Activated T-helper 1 cell treated with Interleukin-2 at 50 U/mL for 16 hours (primary cell): ENCODE results near the gene CDC25A.
"Not testable (repeated sequence)": the region's sequence is repeated elsewhere in the genome, so short reads cannot be mapped to it uniquely, and the experiment has no call there.

Experiments used
- DNase-seq: peaks from one replicate; pipeline ENCODE4 v3.0.0-alpha.2; 2020; ENCODE audit warnings: low read depth

The CDC25A gene

DNA sequence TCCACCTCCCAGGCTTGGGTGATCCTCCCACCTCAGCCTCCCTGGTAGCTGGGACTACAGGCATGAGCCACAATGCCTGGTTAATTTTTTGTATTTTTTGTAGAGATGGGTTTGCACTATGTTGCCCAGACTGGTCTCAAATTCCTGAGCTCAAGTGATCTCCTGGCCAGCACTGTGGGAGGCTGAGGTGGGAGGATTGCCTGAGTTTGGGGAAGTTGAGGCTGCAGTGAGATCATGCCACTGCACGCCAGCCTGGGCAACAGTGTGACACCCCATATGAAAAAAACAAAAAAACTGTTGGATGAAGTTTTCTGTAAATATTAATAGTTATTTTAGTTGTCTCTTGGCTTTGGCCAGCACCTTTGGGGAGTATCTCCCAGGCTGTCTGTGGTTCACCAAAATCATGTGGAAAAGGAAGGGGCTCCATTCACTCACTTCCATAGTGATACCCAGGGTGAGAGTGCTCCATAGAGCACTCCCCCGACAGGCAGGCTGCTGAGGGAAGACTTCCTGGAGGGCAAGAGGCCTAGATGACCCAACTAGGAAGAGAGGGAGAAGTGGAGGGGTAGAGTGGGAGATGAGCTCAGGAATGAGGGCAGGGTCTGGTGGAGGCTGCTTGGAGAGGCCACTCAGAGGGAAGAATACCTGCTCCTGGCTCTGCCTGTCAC, 47.1 kb downstream of the CDC25A start:
- no peak for DNase-seq

DNA sequence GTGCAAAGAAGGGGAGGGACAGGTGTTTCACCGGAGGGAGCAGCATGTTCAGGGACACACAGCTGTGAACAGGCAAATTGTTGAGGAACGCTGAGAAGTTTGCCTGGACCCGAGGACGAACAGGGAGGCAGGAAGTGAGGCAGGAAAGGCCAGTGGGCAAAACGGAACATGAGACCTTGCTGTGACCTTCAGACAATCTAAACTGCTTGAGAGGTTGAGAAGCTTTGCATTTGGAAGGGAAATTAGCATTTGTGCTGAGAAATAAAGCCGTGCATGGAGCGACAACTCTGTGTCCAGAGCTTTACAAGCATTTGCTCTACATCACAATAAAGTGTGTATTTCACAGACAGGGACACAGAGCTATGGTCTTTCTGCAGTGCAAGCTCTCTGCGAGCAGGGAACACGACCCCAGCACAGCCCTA, 47.9 kb downstream of the CDC25A start:
- no peak for DNase-seq

DNA sequence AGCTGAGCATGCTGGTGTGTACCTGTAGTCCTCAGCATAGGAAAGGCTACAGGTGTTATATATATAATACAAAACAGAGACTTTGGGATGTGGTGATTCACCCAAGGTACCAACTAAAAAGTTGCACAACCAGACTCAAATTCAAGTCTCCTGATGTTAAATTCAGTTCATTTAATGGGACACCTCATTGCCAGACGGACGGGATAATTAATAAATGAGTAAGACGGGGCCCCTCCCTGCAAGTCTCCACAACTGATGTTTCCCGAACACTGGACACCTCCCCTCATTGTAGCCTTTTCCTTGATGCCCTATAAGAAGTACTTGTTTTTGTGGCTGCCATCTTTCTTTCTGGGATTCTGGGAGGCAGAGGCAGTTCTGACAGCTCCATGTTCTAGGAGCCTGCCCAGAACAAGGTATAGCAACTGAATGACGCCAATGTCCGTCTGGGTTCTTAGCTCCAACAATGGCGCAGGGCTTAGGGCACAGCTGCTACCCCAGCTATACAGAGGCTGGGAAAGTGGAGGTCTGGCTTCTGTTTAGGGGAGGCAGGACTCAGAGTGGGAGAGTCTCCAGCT, 50.7 kb downstream of the CDC25A start:
- DNase-seq: no peak

DNA sequence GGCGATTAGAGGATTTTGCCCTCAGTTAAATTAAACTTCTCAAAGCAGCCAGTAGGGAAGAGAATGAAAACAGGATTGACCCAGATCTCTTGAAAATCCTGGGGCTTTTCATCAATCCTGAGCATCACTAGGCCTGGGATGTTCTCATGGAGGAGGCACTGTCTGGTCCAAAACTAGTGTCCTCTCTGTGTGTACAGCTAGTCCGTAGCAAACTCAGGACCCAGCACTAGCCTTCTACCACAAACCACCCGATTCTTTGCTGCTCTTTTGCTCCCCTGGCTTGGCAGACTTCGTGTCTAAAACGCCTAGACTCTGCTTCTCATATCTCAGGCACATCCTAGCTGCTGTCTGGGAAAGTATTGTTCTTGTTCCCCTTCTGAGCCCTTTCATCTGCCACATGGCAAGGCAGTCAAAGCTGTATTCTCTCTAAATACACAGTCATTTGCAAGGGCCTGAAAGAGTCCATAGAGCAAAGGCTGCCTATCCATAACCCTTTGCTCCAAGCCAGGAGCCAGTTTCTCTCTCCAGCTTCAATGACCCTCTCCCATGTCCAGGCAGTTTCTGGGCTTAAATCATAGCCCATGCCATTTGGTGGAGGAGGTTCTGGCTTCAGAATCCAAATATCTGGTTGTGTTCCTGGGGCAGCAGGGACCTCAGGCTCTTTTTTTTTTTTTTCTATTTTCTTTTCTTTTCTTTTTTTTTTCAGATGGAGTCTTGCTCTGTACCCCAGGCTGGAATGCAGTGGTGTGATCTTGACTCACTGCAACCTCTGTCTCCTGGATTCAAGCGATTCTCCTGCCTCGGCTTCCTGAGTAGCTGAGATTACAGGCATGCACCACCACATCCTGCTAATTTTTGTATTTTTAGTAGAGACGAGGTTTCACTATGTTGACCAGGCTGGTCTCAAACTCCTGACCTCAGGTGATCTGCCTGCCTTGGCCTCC, 52.4 kb downstream of the CDC25A start:
- DNase-seq: no peak

DNA sequence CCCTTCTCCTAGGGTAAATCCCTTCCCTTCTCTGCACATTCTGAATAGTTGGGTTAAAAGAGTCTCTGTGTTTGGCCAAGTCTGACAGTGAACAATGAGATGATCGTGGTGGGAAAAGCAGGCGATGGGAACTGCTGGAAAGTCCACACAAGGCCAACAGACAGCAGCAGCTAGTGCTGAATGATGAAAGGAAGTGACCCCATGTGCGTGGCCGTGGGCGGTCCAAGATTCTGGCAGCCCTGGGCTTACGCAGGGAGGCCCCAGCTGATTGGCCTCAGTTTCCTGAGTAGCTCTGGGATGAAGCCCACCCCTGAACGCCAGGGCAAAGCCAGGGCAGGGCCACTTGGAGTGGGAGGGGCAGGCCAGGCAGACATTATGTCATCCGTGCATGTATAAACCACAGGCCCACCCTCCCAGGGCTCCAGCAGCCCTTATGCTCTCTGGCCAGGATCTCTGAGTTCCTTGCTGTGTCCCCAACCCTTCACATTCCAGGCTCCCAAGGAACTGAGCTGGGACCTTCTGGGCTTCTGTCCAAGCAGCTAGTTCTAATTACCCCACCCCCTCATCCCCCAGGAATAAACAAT, 57.8 kb downstream of the CDC25A start:
- no peak for DNase-seq

DNA sequence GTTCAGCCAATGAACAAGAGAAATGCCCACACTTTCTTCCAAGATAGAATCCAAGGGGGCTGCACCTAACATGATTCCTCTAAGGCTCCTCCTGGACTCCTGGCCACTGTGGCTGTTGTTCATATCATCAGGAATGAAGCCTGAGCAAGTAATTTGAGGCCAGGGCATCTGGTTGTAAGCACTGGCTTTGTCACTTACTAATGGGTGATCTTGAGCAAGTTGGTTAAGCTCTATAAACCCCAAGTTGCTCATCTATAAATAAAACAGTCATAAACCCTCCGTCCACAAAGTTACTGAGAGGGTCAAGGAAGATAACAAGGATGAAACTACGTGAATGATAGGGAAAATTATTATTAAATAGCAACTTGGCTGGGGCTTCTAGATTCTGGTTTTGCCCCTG, 58.3 kb downstream of the CDC25A start:
- DNase-seq: no peak

DNA sequence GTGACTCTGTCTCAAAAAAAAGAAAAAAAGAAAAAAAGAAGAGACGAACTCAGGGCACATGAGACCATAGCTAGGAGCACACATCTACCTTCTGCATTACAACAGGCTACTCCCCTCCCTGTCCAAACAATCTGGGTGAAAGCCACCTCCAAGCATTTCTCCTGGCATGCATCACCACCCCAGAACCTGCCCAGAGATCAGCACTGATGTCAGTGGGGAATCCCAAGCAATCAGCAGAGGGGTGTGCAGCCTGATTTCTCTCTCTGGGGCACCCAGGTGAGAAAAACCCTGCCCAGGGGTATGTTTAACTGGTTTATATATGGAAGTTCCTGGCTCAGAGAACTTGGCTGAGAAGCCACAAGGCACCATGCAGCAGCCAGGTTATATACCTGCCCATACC, 59.4 kb downstream of the CDC25A start:
- no peak for DNase-seq

DNA sequence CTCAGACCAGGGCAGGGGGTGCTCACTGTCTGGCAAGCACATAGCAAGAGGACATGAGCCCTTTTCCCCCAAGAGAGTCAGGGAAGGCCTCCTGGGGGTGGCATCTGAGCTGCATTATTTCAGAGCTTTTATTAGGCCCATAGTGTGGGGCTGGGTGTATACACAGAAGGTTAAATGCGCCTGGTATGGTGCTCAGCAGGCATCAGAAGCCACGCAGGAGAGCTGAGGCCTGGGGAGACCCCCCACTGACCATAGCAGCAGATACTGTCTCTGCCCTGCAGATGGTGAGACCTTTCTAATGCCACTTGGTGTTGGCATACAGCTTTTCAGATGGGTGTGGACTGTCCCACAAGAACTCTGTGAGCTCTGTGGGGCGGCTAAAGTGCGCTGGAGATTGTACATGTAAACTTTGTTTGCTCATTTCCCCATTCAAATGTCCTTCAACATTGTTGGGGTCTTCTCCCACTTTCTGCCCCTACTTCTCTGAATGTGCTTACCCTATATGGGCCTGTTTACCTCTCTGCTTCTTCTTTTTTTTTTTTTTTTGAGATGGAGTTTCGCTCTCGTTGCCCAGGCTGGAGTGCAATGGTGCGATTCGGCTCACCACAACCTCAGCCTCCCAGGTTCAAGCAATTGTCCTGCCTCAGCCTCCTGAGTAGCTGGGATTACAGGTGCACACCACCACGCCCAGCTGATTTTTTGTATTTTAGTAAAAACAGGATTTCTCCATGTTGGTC, 62.2 kb downstream of the CDC25A start:
- no peak for DNase-seq

DNA sequence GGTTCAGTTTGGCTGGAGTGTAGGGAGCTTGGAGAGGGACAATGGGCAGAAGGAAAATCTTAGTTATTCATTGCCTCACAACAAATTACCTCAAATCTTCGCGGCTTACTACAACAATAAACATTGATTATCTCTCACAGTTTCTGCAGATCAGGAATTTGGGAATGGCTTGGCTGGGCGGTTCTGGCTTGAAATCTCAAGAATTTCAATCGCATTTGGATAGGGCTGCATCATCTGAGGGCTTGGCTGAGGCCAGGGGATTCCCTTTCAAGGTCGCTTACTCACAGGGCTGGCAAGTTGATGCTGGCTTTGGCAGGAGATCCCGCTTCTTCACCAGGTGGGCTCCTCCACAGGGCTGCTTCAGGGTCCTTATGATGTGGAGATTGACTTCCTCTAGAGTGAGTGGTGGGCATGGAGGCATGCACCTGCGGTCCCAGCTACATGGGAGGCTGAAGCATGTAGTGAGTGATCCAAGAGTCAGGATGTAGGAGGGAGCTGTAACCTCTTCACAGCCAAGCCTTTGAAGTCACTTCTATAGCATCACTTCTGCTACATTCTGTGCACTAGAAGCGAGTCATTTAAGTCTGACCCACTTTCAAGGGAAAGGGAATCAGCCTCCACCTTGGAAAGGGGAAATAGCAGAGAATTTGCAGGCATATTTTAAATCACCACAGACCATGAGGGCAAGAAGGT, 63.1 kb downstream of the CDC25A start:
- DNase-seq: no peak

DNA sequence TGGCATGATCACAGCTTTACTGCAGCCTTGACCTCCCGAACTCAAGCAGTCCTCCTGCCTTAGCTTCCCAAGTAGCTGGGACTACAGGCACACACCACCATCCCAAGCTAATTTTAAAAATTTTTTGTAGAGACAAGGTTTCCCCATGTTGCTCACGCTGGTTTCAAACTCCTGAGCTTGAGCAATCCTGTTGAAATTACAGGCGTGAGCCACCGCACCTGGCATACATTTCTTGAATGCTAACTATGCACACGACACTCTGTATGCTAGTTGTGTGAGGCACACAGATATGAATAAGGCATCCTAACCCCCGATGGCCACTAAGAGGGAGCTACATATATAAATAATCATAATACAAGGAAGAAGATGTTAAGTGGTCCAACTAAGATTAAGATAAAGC, 64.9 kb downstream of the CDC25A start:
- DNase-seq: no peak

DNA sequence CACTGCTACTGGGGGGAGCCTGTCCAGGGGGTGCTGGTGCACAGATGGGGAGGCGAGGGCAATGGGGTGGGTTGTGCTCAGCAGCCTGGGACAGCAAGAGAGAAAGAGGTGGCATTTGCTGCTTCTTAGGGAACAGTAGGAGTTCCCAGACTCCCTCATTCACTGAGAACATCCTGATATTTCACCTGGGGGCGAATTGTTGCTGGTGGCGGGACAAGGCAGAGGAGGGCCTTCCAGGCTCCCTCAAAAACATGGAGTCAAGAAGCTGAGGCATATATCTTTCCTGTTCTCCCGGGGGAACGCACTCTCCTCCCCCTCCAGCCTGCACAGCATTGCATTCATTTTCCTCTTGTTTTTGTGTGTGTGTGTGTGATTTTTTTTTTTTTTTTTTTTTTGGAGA, 65.7 kb downstream of the CDC25A start:
- no peak for DNase-seq

DNA sequence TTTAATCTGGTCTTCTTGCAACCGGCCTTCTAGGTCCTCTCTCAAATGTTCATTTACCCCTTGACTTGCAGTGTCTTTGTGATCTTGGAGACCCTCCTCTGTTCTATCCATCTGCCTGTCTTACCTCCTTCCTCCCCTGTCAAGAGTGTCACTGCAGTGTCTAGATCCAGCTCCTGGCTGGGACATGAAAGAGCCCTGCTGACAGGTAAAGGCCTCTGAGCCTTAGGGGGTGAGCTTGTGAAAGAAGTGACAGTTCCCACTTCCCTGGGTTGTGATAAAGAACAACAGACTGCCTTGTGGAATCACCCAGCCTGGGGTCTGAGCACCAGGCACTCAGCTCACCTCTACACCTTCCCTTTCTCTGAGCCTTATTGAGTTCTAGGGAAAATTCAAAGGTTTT, 68.0 kb downstream of the CDC25A start:
- DNase-seq: no peak

DNA sequence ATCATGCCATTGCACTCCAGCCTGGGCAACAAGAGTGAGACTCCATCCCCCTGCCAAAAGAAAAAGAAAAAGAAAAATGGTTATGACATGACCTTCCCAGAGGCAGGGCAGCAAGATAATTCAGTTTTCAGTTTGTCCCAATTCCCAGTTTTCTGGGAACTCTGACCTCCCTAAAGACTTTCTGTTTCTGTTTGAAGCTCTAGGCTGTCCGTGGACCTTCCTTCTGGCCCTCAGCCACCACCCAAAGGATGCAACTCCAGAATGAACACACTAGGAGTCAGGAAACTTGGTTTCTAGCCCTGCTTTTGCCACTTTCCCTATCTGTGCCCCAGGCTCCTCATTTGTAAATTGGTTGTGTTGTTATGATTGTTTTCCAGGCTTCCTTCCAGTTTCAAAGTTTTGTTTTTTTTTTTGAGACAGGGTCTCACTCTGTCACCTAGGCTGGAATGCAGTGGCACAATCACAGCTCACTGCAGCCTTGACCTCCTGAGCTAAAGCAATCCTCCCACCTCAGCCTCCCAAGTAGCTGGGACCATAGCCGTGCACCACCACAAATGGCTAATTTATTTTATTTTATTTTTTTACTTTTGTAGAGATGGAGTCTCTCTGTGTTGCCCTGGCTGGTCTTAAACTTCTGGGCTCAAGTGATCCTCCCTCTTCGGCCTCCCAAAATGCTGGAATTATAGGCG, 68.6 kb downstream of the CDC25A start:
- no peak for DNase-seq

DNA sequence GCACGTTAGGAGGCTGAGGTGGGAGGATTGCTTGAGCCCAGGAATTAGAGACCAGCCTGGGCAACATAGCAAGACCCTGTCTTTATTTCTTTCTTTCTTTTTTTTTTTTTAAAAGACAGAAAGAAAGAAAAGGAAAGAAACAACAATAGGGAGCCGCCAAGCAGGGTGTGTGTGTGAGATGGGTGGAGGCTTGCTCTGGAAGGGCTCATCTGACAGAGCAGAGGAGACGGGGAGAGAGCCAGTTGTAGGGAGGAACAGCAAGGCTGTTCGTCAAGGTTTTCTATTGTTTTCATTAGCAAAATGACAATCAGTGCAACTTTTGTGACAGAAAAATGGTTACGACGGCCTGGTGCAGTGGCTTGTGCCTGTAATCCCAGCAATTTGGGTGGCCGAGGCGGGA, 69.3 kb downstream of the CDC25A start:
- no peak for DNase-seq

DNA sequence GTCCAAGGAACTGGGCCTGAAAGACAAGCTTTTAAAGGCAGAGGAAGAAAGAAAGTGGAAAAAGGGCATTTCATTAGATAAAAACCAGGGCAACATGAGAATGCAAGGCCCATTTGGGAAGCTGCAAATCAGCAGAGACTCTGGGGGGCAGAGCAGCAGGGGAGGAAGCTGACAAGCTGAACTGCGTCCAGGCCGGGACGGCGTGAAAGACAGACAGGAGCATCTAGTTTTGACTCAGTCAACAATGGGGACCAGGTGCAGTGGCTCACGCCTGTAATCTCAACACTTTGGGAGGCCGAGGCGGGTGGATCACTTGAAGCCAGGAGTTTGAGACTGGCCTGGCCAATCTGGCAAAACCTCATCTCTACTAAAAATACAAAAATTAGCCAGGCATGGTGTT, 69.9 kb downstream of the CDC25A start:
- DNase-seq: no peak

DNA sequence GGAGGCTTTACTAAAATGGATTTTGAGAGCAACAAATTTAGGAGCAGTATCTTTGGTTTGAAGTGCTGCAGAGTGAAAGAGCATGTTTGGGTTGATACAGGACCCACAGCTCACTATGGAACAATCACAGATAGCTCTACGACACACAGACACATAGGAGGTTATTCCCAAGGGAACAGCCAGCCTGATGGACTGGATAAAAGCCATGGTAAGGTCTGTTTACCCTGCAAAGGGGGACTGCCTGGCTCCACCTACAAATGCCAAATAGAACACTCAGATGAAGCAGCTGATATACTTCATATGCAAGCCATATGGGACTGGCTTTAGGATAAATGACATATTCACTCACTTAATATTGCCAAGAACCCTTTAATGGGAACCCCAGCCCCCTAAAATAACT, 75.4 kb downstream of the CDC25A start:
- DNase-seq: no peak

DNA sequence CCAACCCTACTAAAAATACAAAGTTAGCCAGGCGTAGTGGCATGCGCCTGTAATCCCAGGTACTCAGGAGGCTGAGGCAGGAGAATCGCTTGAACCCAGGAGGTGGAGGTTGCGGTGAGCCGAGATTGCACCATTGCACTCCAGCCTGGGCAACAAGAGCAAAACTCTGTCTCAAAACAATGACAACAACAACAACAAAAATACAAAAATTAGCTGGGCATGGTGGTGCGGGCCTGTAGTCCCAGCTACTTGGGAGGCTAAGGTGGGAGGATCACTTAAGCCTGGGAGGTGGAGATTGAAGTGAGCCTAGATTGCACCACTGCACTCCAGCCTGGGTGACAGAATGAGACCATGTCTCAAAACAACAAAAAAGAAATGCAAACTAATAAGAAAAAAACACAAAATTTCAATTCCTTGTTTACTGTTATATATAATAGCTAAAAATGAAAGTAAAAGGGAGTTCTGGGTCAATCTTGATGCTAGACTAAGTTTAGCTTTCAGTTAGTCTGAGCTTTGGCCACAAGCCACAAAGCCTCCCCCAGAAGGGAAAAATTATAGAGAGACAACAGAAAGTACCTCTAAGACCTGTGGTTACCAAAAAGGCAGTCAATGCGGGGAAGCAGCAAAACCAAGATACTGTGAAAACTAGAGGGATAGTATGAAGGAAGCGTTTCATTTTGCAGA, 76.0 kb downstream of the CDC25A start:
- DNase-seq: not testable (repeated sequence)

DNA sequence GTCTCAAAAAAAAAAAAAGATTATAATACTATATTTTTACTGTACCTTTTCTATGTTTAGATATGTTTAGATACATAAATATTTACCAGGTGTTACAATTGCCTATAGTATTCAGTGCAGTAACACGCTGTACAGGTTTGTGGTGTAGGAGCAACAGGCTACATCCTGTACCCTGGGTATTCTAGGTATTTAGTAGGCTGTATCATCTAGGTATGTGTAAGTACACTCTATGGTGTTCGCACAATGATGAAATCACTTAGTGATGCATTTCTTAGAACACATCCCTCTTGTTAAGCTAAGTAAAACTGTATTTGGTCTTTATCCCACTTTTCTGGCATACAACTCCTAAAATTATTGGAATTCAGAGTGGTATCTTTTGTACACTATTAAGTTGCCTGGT, 77.8 kb downstream of the CDC25A start:
- no peak for DNase-seq

DNA sequence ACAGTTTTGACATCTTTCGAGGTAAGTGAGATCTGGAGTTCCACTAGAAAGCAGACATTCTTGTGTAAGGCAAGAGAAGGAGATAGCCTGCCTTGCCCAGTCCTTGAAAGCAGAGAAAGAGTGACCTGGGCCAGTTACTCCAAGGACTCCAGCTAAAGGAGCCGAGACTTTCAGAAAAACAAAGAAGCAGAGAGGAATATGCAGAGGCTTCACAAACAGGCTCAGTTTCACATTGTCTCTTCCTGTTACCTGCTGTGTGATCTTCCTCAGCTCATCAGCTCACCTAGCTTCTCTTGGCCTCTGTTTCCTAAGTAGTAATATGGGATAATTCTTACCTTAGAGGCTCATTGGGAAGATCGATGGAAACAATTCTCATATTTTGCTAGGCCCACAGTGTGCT, 81.0 kb downstream of the CDC25A start:
- no peak for DNase-seq
